Measurements from ENCODE around the gene PFKM. TPM values are rescaled to one million over a fixed set of nuclear protein-coding genes. Genes with fewer than 3 reads are reported as not detected.
"Not testable (repeated sequence)": the region's sequence is repeated elsewhere in the genome, so short reads cannot be mapped to it uniquely, and the experiment has no call there.

PFKM gene
- total RNA-seq, 3 donors from 2014 or later, result 19.0 to 40.0 (median 31.8) TPM

DNA sequence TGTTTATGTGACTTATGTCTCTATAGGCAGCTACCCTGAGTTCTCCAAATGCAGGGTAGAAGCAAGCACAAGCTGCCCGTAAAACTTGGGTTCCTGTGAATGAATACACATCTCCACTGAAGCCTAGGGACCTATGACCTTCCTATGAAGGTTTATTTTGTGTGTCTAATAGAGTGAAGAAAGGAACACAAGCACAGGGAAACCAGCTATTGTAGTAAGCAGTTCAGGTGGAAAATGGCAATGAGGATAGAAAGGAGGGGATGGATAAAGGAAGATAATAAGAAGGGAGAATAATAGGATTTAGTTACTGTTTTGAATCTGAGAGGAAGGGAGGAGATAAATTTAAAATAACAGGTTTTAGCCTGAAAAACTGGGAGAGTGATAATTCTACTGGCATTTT is 2.4 kb downstream of the PFKM start:
- intact Hi-C loops (cut with DNase I; ENCODE audit: low total_unique reads), result no loop called here
- no peak overlapping the region for H3K27ac ChIP-seq

DNA sequence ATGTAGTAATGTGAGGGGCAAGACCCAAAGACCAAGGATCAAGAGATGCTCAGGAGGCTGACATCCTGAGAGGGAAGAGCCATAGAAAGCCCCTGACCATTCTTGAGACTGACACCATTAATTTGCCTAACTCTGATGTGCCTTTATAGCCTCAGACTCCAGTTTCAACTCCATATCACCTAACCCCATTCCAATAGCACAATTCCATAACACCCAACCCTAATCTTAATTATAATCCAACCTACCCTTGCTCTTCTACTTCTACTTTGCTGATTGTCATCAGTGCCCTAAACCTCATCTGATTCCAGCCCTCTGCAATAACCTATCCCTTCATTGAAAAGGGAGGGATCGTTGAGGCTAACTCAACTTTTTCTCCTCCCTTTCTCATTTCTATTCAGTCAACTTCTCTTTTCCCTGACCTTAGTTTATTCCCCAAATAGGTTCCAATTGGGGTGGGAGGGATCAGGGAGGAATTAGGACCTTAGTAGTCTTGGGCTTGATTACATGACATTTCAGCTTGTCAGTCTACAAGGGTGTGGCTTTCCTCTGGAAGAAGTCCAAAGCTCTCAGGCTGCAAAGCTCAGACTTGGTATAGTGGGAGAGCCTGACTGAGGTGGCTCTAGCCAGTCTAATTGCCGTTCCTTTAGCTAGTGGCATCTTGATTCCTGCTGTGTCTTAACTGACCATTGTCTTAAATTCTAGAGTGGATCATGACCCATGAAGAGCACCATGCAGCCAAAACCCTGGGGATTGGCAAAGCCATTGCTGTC is 3.1 kb downstream of the PFKM start:
- Histone ChIP-seq H3K4me1 (no peaks in the 10 kb centered on the region), H3K9me3 (no peaks in the 10 kb centered on the region), H3K4me3 (no peak overlapping the region), H3K36me3 (no peaks in the 10 kb centered on the region), H3K27me3 (no peaks in the 10 kb centered on the region), H3K27ac (no peak overlapping the region)
- intact Hi-C loops (cut with DNase I; ENCODE audit: low total_unique reads), result no loop called here
- TF ChIP-seq, protein P1, sequence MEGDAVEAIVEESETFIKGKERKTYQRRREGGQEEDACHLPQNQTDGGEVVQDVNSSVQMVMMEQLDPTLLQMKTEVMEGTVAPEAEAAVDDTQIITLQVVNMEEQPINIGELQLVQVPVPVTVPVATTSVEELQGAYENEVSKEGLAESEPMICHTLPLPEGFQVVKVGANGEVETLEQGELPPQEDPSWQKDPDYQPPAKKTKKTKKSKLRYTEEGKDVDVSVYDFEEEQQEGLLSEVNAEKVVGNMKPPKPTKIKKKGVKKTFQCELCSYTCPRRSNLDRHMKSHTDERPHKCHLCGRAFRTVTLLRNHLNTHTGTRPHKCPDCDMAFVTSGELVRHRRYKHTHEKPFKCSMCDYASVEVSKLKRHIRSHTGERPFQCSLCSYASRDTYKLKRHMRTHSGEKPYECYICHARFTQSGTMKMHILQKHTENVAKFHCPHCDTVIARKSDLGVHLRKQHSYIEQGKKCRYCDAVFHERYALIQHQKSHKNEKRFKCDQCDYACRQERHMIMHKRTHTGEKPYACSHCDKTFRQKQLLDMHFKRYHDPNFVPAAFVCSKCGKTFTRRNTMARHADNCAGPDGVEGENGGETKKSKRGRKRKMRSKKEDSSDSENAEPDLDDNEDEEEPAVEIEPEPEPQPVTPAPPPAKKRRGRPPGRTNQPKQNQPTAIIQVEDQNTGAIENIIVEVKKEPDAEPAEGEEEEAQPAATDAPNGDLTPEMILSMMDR (IDR thresholded peaks at IDR 0.05), result no peak
- TF ChIP-seq POLR2A (IDR thresholded peaks at IDR 0.05), result no peak
- TF ChIP-seq POLR2AphosphoS5 (IDR thresholded peaks at IDR 0.05), result no peak
- DNase-seq (ENCODE audit: low spot score in 2 of 2), result no peak

More for the DNA sequence above, 2.4 kb downstream of the PFKM start:
- no peaks in the 10 kb centered on the region for H3K9me3 ChIP-seq
- TF ChIP-seq POLR2AphosphoS5 (IDR thresholded peaks at IDR 0.05) (no peak), POLR2A (IDR thresholded peaks at IDR 0.05) (no peak)
- TF ChIP-seq, protein P1 (IDR thresholded peaks at IDR 0.05), result no peak
- H3K4me3 ChIP-seq, result no peak overlapping the region
- DNase-seq (ENCODE audit: low spot score in 2 of 2), result no peak
- no peaks in the 10 kb centered on the region for H3K36me3 ChIP-seq
- no peaks in the 10 kb centered on the region for H3K4me1 ChIP-seq
- H3K27me3 ChIP-seq, result no peaks in the 10 kb centered on the region

DNA sequence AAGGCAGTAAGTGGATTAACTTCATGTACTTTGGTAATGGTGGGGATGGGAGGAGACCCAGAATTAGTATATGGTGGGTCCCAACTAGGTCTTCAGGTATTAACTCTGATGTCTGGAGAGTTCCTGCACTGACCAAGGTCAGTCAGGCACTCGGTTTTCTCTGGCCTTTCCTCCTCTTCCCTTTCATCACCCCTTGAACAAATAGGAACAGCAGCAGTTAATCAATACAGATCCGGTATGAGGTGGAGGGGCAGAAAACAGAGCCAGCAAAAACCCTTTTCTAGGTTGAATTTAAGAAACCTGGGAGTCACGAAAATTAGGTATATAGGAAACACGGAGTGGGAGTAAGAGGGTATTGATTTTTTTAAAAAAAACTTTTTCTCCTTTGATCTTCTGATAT is 4.0 kb downstream of the PFKM start:
- Histone ChIP-seq H3K27me3 (no peaks in the 10 kb centered on the region), H3K9me3 (no peaks in the 10 kb centered on the region), H3K36me3 (no peaks in the 10 kb centered on the region), H3K4me1 (no peaks in the 10 kb centered on the region), H3K4me3 (no peak overlapping the region), H3K27ac (no peak overlapping the region)
- no peak for DNase-seq (ENCODE audit: low spot score in 2 of 2)
- TF ChIP-seq POLR2A (IDR thresholded peaks at IDR 0.05) (no peak), POLR2AphosphoS5 (IDR thresholded peaks at IDR 0.05) (no peak)
- TF ChIP-seq, protein P1 (IDR thresholded peaks at IDR 0.05), result no peak
- intact Hi-C loops (cut with DNase I; ENCODE audit: low total_unique reads), result no loop called here

DNA sequence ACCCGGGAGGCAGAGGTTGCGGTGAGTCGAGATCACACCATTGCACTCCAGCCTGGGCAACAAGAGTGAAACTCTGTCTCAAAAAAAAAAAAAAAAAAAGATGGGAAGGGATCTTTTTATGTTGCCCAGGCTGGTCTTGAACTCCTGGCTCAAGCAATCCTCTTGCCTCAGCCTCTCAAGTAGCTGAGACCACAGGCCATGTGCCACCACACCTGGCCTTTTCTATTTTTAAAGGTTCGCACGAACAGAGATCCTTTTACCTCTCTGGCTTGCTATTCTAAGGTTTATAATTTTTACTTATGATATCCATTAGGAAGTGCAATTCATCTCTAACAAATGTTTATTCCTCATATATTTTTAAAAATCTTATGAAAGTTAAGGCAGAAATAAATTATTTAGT is 6.4 kb downstream of the PFKM start:
- H3K36me3 ChIP-seq, H3K27me3 ChIP-seq: not testable (repeated sequence)

DNA sequence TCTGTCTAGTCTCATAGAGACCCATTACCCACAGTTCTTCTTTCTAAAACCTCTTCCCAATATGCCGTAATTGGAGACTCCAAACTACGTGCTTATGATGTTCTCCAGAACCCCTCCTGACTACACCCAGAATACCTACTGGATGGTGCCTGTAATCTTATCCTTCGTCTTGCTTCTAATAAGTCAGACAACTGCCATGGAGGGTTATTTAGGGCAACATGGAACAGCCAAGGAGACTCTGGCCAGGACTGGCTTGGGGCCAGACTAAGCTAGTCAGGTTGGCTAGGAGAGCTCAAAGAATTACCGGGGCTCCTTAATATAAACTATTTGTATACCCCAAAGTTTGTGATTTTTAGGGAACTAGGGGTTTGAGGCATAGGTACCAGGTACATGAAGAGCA is 6.8 kb downstream of the PFKM start:
- Histone ChIP-seq H3K9me3 (no peaks in the 10 kb centered on the region), H3K4me1 (no peaks in the 10 kb centered on the region), H3K36me3 (no peaks in the 10 kb centered on the region), H3K4me3 (no peak overlapping the region), H3K27ac (no peak overlapping the region), H3K27me3 (no peaks in the 10 kb centered on the region)
- TF ChIP-seq, protein P1 (IDR thresholded peaks at IDR 0.05), result no peak
- no peak for TF ChIP-seq POLR2AphosphoS5 (IDR thresholded peaks at IDR 0.05)
- no peak for TF ChIP-seq POLR2A (IDR thresholded peaks at IDR 0.05)
- DNase-seq (ENCODE audit: low spot score in 2 of 2), result no peak
- intact Hi-C loops (cut with DNase I; ENCODE audit: low total_unique reads), result no loop called here

More for the DNA sequence above, 6.4 kb downstream of the PFKM start:
- H3K9me3 ChIP-seq; H3K4me3 ChIP-seq; DNase-seq (ENCODE audit: low spot score in 2 of 2); H3K4me1 ChIP-seq; intact Hi-C loops (cut with DNase I; ENCODE audit: low total_unique reads); H3K27ac ChIP-seq: not testable (repeated sequence)
